WTC11 (cell line): Measurements from ENCODE around the gene ETV6.

Experiments used
- MXD4 ChIP-seq: fragments of 250-450 bp; sonication (Bioruptor Pico); IDR thresholded peaks from 2 replicates; pipeline ENCODE4 v1.8.0; 2021; ENCODE audit warnings: mild to moderate bottlenecking, moderate library complexity, borderline replicate concordance
- NR2C2 ChIP-seq: sonication (generic); formaldehyde crosslinking; IDR thresholded peaks from 2 replicates; pipeline ENCODE4 v1.8.0; 2022; ENCODE audit warnings: mild to moderate bottlenecking, missing genetic modification reagents
- TCF7 ChIP-seq: sonication (generic); formaldehyde crosslinking; IDR thresholded peaks from 2 replicates; pipeline ENCODE4 v1.8.0; 2022; ENCODE audit warnings: mild to moderate bottlenecking, low read depth, missing genetic modification reagents, moderate library complexity
- TF ChIP-seq, protein P1 (sequence below): sonication (generic); formaldehyde crosslinking; IDR thresholded peaks from 2 replicates; pipeline ENCODE4 v1.8.1; 2022; ENCODE audit warnings: low read depth, missing genetic modification reagents, borderline replicate concordance
- TF ChIP-seq, protein P2 (sequence below): fragments of 200-600 bp; IDR thresholded peaks from 2 replicates; pipeline ENCODE4 v1.8.0; 2022; ENCODE audit warnings: antibody characterized with exemption

GRCh38 chr12:11771356-11771755 lies 121.9 kb downstream of the ETV6 start:
- TF ChIP-seq, protein P1, sequence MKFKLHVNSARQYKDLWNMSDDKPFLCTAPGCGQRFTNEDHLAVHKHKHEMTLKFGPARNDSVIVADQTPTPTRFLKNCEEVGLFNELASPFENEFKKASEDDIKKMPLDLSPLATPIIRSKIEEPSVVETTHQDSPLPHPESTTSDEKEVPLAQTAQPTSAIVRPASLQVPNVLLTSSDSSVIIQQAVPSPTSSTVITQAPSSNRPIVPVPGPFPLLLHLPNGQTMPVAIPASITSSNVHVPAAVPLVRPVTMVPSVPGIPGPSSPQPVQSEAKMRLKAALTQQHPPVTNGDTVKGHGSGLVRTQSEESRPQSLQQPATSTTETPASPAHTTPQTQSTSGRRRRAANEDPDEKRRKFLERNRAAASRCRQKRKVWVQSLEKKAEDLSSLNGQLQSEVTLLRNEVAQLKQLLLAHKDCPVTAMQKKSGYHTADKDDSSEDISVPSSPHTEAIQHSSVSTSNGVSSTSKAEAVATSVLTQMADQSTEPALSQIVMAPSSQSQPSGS (CRISPR knock-in tag): no peak
- TF ChIP-seq, protein P2, sequence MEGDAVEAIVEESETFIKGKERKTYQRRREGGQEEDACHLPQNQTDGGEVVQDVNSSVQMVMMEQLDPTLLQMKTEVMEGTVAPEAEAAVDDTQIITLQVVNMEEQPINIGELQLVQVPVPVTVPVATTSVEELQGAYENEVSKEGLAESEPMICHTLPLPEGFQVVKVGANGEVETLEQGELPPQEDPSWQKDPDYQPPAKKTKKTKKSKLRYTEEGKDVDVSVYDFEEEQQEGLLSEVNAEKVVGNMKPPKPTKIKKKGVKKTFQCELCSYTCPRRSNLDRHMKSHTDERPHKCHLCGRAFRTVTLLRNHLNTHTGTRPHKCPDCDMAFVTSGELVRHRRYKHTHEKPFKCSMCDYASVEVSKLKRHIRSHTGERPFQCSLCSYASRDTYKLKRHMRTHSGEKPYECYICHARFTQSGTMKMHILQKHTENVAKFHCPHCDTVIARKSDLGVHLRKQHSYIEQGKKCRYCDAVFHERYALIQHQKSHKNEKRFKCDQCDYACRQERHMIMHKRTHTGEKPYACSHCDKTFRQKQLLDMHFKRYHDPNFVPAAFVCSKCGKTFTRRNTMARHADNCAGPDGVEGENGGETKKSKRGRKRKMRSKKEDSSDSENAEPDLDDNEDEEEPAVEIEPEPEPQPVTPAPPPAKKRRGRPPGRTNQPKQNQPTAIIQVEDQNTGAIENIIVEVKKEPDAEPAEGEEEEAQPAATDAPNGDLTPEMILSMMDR: no peak
- no peak for TF ChIP-seq NR2C2 (CRISPR knock-in tag)
- TF ChIP-seq MXD4 (CRISPR knock-in tag): no peak
- TF ChIP-seq TCF7 (CRISPR knock-in tag): no peak
